ENCODE measurements around the gene PRMT3. TPM values are rescaled to one million over a fixed set of nuclear protein-coding genes. Genes with fewer than 3 reads are reported as not detected.
"Not testable (repeated sequence)": the region's sequence is repeated elsewhere in the genome, so short reads cannot be mapped to it uniquely, and the experiment has no call there.

The PRMT3 gene
- 16.4 and 21.5 TPM in 2 replicates for total RNA-seq

DNA sequence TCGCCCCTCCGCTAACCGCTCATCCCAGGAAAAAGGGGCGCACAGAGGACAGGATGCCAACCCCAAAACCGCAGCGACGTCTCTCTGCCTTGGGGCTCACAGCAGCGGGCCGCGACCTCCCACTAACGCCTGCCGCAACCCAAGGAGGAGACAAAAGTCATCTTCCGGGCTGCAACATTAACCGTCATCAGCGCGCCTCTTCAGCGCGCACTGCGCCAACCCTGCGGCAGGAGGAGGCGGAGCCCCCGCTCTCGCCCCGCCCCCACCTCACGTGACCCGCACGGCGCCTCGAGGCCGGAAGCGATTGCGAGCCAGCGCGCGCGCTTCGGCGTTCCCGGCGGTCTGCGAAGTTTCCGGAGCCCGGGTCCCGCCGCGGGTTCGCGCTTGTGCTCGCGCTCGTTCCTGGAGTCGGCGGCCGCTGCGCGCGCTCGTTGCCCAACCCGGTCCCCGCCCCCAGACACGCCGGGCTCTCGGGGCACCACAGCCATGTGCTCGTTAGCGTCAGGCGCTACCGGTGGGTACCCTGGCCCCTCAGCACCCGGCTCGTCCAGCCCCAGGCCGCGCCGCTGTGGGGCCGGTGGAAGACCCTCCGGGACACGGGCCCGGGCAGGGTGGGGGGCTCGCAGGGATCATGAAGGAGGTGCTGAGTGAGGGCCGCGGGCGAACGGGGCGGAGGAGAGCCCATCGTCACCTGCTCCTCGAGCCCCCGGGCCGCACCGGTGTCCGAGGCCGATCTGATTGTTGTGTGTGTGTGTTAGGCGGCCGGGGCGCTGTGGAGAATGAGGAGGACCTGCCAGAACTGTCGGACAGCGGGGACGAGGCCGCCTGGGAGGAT lies at the start of gene PRMT3:
TSS of gene PRMT3 (plus strand) at position 456 of the 835 bp plus-strand sequence. CDS start at position 487, 31 bp downstream.
- DNase-seq (ENCODE audit: low read depth), result peak; percentile 73

DNA sequence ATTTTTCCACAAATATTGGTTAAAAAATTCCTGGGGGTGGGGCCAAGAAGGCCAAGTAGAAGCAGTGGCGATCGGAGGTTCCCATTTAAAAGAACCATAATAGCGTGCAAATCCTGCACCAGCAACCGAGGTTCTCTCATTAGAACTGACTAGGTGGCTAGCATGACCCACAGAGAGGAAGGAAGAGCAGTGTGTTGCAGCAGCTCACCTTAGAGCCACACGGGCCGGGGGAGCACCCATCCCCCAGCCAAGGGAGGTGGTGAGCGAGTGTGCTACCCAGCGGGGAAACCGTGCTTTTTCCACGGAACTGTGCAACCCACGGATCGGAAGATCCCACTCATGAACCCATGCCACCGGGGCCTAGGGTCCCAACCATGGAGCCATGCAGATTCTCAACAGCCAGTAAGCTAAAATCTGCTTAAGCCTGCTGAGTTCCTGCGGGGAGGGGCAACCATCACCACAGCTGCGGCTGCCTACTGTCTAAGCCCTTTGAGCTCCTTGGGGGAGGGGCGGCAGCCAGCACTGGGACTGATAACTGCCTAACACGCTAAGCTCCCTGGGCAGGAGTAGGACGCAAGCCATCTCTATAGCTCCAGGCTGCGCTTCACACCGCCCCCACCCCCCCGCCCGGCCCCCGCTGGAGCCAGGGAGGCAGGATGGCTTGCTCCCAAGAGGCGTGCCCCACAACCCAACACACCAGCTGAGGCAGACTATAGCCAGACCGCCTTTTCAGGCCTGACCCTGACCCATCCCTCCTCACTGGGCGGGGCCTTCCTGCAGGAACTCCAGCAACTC lies 45.0 kb upstream of the PRMT3 start:
- DNase-seq (ENCODE audit: low read depth), result no peak

DNA sequence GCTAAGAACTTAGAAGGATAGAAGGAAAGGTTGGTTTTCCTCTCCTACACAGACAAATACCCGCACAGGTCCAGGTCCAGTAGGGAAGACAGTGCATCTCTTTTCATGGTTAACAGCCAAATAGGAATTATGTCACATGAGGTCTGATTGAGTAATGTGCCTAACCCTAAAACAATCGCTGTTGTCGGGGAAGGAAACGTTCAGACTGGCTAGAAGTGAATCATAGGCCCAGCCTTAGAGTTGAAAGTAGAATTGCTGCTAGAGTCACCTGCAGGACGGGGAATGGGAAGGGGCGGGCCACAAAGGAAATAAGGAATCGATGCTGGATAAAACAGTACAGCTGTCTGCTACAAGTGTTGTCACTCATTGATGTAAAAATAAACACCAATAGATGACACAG lies 36.4 kb upstream of the PRMT3 start:
- DNase-seq (ENCODE audit: low read depth), result no peak

DNA sequence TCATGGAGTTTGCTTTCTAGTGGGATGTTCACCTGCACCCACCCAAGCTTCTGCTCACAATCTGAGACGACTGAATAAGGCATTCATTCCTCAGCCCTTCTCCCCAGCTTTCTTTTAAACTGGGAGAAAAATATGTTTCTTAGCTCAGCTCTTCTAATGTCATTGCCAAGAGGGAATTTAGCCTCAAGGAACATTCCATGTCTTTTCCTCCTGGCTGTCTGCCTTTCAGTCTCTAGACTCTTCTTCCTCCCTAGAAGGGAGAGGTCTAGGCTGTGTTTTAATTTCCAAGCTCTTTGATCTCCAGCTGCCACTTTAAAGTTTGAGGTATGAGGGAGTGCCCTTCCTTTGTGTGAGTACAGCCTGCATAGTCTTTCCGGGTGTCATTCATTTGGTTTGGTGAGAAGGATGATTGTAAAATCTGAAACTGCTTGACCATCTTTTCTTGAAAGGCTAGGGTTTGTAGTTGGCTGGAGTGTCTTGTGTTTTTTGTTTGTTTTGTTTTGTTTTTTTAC lies 35.7 kb upstream of the PRMT3 start:
- DNase-seq (ENCODE audit: low read depth), result no peak

DNA sequence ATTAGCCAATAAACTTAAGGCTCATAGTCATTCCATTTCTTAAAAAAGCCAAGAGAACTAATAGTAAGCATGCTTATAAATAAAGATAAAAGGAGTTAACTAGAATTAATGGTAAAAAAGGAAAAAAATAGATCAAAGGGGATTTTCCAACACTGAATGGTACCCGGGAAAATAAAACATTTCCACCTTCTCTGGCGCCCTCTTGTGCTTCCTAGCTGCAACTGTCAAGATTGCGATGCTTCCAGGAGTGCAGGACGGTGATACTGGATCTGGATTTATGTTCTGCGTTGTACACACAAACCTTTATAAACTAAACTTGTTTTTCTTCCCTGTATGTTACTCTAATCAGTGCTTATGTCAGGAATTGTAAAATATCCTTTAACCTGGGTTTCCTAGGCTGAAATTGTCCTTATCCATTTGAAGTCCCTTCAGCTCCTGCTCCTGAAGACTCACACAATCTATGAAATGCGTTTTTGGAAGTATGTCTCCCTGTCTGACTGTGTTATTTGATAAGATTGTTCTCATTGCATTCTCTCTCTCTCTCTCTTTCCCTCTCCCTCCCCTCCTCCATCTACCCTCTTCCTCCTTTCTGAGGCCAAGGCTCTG lies 33.6 kb upstream of the PRMT3 start:
- peak; percentile 37 for DNase-seq (ENCODE audit: low read depth)

DNA sequence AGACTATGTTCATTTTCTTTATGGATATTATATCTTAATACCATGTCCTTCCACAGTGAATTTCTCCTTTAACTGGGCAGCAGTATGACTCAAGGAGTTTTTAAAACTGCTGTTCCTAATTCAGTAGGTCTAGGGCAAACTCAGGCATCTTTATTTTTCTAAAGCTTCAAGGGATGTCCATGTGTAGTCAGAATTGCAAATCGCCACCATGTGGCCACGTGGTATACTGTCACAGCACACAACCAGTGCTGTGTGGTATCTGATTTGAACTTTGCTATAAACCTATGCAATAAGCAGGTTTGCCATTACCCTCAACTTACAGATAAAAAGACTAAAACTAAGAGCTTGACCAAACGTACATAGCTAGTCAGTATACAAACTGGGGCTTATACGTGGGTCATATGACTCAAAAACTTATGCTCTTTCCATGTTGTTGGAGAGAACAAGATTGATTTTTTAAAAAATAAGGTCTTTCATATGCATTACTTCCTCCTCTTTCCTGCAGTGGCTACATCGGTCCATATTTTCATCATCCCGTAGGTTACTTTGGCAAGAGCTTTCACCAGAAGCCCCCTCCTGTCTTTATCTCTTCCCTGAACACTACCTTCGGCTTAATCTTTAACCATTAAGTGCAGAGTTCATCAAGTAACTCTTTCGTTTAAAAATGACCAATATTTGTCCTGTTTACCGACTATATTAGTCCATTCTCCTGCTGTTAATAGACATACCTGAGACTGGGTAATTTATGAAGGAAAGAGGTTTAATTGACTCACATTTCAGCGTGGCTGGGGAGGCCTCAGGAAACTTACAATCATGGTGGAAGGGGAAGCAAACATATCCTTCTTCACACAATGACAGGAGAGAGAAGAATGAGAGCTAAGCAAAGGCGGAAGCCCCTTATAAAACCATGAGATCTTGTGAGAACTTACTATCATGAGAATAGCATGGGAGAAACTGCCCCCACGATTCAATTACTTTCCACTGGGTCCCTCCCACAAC lies 32.0 kb upstream of the PRMT3 start:
- peak; percentile 54 for DNase-seq (ENCODE audit: low read depth)

DNA sequence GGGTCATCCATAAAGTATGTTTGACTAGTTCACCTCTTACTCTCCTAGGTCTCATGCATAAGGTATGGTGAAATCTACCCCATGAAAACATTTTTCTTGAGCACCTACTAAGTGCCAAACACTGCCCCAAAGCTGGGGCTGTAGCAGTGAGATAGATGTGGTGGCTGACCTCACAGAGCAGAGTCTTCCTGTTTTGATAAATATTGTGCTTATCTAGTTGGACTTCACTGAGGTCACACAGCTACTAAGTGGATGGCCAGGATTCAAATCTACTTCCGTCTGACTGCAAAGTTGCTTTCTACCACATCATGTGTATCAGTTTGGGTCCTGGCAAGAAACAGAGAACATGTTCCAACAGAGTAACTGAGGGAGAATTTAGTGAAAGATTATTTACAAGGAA lies 30.4 kb upstream of the PRMT3 start:
- DNase-seq (ENCODE audit: low read depth), result no peak

DNA sequence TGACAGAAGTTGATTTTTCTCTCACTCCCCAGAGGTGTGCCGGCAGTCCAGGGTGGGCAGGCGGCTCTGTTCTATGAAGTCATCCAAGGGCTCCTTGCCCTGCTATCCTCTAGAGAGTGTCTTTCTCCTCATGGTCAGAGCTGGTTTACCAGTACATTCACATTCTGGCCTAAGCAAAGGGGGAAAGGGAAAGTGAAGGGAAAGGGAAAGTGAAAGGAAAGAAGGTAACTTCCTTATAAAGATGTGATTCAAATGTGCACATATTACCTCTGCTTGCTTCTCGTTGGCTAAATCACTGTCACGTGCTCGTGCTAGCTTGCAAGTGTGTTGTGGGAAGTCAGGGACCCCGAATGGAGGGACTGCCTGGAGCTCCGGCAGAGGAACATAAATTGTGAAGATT lies 26.9 kb upstream of the PRMT3 start:
- DNase-seq (ENCODE audit: low read depth), result peak; percentile 68

DNA sequence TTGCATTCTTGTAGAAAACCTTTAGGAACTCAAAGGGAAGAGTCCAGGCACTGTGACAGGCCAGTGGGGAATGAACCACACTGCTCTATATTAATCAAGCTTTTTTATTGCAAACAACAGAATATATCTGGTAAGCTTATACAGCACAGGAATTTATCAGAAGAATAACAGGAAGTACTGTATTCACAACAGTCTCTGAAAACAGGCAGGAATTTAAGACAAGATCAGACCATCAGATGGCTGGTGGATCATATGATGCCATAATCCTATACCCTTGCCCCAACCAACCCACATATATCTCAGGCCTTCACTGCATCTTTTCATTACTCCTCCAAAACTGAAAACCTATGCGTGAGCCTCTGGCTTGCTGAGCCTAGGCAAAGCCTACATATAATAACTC lies 25.0 kb upstream of the PRMT3 start:
- DNase-seq (ENCODE audit: low read depth), result no peak

DNA sequence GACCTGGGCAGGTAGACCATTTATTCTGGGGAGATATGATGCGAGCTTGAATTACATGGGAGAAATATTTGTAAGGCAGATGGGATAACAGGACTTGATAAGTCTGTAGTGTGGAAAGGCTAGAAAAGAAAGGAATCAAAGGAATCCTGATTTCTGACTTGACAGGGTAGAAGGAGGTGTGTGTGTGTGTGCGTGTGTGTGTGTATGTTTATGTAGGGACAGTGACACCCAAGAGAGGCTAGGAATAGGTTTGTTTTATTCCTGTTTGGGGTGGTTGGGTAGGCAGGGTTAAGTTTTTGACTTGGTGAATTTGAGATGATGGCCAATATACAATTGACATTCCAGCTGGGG lies 24.4 kb upstream of the PRMT3 start:
- no peak for DNase-seq (ENCODE audit: low read depth)

DNA sequence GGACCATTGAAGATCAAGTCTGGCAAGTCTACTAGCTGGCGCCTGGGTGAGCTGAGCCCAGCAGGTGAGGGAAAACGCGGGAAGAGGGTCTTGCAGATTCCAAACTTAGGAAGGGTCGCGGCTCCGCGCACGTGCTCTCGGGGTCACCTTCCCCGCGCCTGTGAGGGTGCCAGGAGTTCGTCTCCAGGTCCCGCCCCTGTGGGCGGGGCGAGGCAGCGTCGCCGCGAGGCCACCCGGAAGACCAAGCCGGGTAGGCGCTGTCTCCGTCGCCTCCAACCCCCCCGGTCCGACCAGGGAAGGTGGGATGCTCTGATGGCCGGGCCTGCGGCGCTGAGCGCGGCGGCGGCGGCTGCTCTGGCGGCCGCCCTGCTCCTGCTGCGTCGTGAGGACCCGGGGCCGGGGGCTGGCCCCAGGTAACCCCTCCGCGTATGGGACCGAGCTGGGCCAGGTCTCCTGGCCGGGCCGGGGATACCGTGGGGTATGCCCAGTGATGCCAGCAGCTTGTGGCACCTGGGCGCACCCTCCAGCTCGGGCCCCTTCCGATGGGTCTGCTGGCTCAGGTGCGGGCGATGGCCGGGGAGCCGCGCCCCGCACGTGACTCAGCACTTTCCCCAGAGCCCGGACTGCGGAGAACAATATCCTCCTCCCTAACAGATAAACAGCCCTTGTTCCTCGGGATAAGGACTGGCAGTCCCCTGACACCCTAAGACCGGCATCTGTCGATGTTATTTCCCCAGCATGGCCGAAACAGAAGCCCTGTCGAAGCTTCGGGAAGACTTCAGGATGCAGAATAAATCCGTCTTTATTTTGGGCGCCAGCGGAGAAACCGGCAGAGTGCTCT lies 23.8 kb upstream of the PRMT3 start, which contains the start of gene HTATIP2:
TSS of gene HTATIP2 (plus strand) at position 215 of the 841 bp plus-strand sequence. CDS start at position 739, 524 bp downstream.
- DNase-seq (ENCODE audit: low read depth), result no peak

DNA sequence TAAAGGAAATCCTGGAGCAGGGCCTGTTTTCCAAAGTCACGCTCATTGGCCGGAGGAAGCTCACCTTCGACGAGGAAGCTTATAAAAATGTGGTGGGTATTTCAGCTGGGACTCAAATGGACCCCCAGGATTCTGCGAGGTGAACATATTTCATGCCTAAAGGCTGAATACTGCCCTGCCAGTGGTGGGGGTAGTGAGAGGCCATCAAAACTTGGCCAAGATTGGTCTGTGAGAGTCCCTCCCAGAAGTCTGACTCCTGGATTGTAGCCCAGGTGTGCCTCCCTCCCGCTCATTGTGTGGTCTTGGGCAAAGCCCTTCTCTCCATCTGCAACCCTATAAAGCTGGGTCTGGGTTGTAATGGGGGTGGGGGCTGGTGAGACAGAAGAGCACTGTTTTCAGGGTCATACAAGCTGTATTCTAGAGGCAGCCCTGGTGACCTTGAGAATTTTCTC lies 23.1 kb upstream of the PRMT3 start:
- DNase-seq (ENCODE audit: low read depth), result no peak

DNA sequence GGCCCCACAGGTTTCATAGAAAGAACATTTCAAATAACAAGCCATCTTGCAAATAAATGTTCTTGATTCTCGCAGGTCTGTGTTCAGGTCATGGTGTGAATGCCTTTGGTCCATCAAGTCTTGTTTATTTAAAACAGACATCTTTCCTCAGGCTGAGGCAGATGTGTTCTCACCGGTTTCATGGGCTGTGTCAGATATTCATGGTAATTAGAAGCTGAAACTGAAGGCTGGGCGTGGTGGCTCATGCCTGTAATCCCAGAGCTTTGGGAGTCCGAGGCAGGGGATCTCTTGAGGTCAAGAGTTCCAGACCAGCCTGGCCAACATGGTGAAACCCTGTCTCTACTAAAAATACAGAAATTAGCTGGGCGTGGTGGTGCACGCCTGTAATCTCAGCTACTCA lies 22.1 kb upstream of the PRMT3 start:
- not testable (repeated sequence) for DNase-seq (ENCODE audit: low read depth)

DNA sequence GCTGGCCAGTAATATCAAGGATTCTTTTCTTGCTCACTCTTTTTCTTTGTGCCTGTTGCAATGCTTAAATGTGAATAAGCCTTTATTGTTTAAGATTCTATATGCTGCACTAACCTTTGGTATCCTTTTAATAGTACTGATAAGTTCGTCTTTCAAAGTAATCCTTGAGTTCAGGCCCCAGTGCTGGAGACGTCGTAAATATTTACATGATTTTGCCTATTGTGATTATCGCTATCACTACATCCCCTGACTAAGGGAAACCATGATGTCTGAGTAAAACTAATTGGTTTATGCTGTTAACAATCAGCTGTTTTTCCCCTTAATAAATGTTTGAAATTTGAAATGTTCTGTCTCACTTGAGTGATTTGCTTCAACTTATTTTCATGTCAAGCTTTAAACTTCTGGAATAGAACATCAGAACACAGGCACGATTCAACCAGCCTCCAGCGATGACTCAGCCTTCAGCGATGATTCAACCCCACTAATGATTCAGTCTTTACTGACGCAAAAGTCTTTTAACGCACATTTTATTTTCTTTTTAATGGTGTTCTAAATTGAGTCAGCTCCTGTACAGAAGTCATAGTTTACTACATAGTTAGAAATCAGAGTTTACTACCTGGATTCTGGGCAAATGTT lies 20.1 kb upstream of the PRMT3 start:
- DNase-seq (ENCODE audit: low read depth), result peak; percentile 95

DNA sequence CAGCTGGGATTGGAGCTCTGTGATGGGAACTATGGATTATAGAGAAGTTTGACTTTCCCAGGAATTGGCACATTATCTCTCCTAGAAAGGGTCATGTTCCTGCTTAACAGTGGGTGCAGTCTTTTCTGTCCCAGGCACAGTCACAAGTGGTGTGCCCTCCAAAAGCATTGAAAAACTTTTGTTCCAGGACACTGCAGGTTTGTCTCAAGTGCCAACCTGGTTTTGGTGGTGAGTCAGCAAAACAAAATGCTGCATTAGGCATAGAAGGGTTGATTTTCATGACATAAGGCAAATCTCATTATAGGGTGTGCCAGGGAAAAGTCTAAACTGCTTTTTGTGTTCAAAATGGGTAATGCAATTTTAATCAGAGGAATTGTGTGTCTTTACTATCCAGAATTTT lies 19.1 kb upstream of the PRMT3 start:
- peak; percentile 74 for DNase-seq (ENCODE audit: low read depth)

DNA sequence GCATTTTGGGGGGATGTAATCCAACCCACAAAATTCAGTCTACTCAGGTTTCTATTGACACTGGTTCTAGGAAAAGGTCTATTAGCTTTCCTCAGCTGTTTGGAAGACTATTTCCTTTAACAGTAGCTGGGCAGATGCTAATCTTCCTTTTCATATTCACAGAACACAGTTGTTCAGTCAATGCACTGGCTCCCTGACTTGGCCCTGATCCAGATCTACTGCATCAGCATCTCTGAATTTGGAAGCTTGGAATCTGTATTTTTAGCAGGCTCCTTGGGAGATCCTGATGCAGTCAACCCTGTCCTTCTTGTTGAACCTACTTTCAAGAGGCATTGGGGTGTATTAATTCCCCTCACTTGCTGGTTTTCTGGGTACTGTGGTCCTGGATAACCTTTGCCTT lies 17.7 kb upstream of the PRMT3 start:
- DNase-seq (ENCODE audit: low read depth), result no peak

DNA sequence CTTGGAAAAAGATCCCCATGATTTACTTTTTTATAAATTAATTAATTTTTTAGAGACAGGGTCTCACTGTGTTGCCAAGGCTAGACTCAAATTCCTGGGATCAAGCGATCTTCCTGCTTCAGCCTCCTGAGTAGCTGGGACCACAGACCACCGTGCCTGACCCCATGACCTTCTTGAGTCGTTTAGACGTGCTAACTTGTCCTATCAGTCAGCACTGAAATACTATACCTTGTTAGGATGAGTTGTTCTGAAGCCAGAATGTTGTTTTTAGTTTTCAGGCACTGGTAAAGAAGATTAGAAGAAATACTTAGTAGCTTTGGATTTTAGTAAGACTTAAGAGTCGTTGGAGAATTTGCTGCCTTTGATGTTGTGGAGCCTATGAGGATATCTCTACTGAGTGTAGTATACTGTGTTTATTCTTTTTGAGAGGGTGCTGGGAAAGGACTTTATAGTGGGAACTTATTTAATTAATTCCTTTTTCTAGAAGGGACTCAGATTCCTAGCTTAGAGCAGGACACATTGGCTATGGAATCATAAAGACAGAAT lies 15.4 kb upstream of the PRMT3 start:
- no peak for DNase-seq (ENCODE audit: low read depth)

DNA sequence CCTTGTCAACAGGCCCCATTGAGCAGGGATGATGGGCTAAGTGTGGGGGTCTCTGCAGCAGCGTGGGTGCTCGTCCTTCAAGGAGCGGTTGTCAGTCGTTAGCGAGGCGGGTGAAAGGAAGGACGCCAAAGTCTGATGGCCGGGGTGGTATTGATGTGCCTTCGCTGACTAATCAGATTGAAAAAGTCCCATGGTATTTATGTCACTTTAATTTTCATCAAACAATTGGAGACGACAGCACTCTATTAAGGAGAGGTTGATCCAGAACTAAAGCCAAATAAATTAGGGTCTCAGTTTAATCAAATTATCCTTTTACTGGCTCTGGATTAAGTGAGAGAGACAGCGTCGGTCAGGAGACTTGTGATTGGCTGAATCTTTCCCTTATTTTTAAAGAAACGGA lies 14.4 kb upstream of the PRMT3 start:
- no peak for DNase-seq (ENCODE audit: low read depth)

DNA sequence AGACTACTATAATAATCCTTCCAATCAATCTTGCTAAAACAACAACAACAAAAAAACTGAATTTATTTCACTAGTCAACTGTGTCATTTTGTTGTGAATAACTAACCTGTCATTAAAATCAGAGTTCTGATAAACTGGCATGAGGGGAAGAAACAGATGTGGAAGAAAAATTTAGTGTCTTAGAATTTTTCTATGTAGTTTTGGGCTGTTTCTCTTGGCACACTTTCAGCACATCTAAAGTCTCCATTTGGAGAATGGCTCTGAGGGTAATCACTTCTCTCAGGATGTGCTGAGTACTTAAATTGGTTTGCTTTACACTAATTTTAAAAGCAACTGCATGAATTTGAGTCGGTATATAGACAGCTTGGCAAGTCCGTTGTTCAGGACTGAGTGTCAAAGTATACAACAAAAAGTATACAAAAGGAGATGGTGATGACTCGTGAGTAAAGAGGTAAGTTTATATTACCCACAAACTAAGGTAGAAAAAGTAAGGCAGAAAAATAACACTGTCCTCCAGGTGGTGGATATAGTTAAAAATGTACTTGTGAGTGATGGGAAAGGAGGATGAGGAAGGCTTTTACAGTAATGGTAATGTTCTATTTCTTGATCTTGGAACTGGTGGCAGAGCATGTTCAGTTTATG lies 13.8 kb upstream of the PRMT3 start:
- DNase-seq (ENCODE audit: low read depth), result no peak

All from renal cortical epithelial cell (primary cell).